IMR-90 (cell line): ENCODE results near the gene HECTD2. TPM values are rescaled to one million over a fixed set of nuclear protein-coding genes. Genes with fewer than 3 reads are reported as not detected.
"Not testable (repeated sequence)": the region's sequence is repeated elsewhere in the genome, so short reads cannot be mapped to it uniquely, and the experiment has no call there.

ENCODE experiments used
- ATAC-seq: fragments of 200-7000 bp; cut with Tn5 transposase; 2 replicates; pipeline ENCODE4 v1.9.1; 2020; ENCODE audit warnings: low read depth, mild to moderate bottlenecking, moderate library complexity
- BruUV-seq: library from RNA; stranded (reverse); fragments of 400-500 nt; replicated peaks from 2 replicates; lab custom pipeline; 2021; lab: Mats Ljungman, UMichigan
- CTCF ChIA-PET: fragments of 300-600 bp; formaldehyde crosslinking; extraction: SDS; loops from one replicate; lab custom pipeline; 2021; ENCODE audit warnings: antibody characterized with exemption; lab: Yijun Ruan, JAX
- POLR2A ChIA-PET: fragments of 300-600 bp; sonication (Branson Sonifier 250); formaldehyde crosslinking; loops from one replicate; lab custom pipeline; 2022; ENCODE audit warnings: antibody characterized with exemption; ENCODE audit not compliant: unreplicated experiment; lab: Charles Lee
- DNase-seq: peaks from one replicate; pipeline ENCODE4 v3.0.0; 2013
- H2AFZ ChIP-seq: replicated peaks from 2 replicates; pipeline ENCODE3; 2013; ENCODE audit warnings: low read length, mild to moderate bottlenecking; ENCODE audit not compliant: poor library complexity
- H2AK5ac ChIP-seq: 2 replicates; pipeline ENCODE4 v1.6.1; 2013; ENCODE audit warnings: low read depth, low read length, inconsistent platforms
- H2AK9ac ChIP-seq: replicated peaks from 2 replicates; pipeline ENCODE3; 2013; ENCODE audit warnings: mild to moderate bottlenecking, low read depth, low read length, moderate library complexity; ENCODE audit not compliant: poor library complexity
- H2BK120ac ChIP-seq: 2 replicates; pipeline ENCODE4 v1.6.1; 2013; ENCODE audit warnings: low read depth, low read length, inconsistent platforms
- H2BK15ac ChIP-seq: 3 replicates; pipeline ENCODE4 v1.6.1; 2013; ENCODE audit warnings: low read depth, low read length, inconsistent platforms
- H2BK20ac ChIP-seq: 2 replicates; pipeline ENCODE4 v1.6.1; 2013; ENCODE audit warnings: low read depth, mild to moderate bottlenecking, inconsistent platforms, low read length, moderate library complexity
- H2BK5ac ChIP-seq: 2 replicates; pipeline ENCODE4 v1.6.1; 2013; ENCODE audit warnings: mild to moderate bottlenecking, low read depth, low read length, inconsistent platforms; ENCODE audit not compliant: poor library complexity, severe bottlenecking
- H3K14ac ChIP-seq: replicated peaks from 2 replicates; pipeline ENCODE4 v1.6.1; 2013; ENCODE audit warnings: low read depth, low read length, inconsistent platforms
- H3K18ac ChIP-seq: 2 replicates; pipeline ENCODE4 v1.6.1; 2013; ENCODE audit warnings: low read depth, low read length, control low read depth
- H3K23ac ChIP-seq: 2 replicates; pipeline ENCODE4 v1.6.1; 2013; ENCODE audit warnings: low read depth, low read length, inconsistent platforms
- H3K27ac ChIP-seq: 2 replicates; pipeline ENCODE4 v1.5.1; 2013; ENCODE audit warnings: mild to moderate bottlenecking, control low read depth, low read length; ENCODE audit not compliant: insufficient read depth
- H3K27me3 ChIP-seq: 2 replicates; pipeline ENCODE4 v1.6.1; 2013; ENCODE audit warnings: low read length; ENCODE audit not compliant: control insufficient read depth, insufficient read depth
- H3K36me3 ChIP-seq: 2 replicates; pipeline ENCODE4 v1.6.1; 2013; ENCODE audit warnings: low read length, mixed read lengths; ENCODE audit not compliant: control insufficient read depth, insufficient read depth
- H3K4ac ChIP-seq: 2 replicates; pipeline ENCODE4 v1.6.1; 2013; ENCODE audit warnings: low read depth, low read length, inconsistent platforms
- H3K4me1 ChIP-seq: 2 replicates; pipeline ENCODE4 v1.6.1; 2013; ENCODE audit warnings: low read length, mixed read lengths; ENCODE audit not compliant: control insufficient read depth, insufficient read depth
- H3K4me2 ChIP-seq: 2 replicates; pipeline ENCODE4 v1.6.1; 2013; ENCODE audit warnings: low read depth, mild to moderate bottlenecking, control low read depth, low read length, moderate library complexity
- H3K4me3 ChIP-seq: 2 replicates; pipeline ENCODE4 v1.5.1; 2013; ENCODE audit warnings: low read depth, mild to moderate bottlenecking, control low read depth, low read length, moderate library complexity; ENCODE audit not compliant: insufficient read depth
- H3K56ac ChIP-seq: 2 replicates; pipeline ENCODE4 v1.6.1; 2013; ENCODE audit warnings: low read length, inconsistent platforms; ENCODE audit not compliant: insufficient read depth; ENCODE audit errors: extremely low read depth
- H3K79me1 ChIP-seq, 2 experiments: 2 replicates each; pipeline ENCODE4 v1.6.1; 2013; ENCODE audit warnings: low read length in 2 of 2, inconsistent platforms in 1 of 2, low read depth in 1 of 2
- H3K9ac ChIP-seq: 2 replicates; pipeline ENCODE4 v1.6.1; 2013; ENCODE audit warnings: low read depth, low read length, control low read depth
- H3K9me1 ChIP-seq: 2 replicates; pipeline ENCODE4 v1.6.1; 2013; ENCODE audit warnings: low read length, inconsistent platforms; ENCODE audit not compliant: insufficient read depth
- H3K9me3 ChIP-seq: 2 replicates; pipeline ENCODE4 v1.6.1; 2013; ENCODE audit warnings: low read length; ENCODE audit not compliant: control insufficient read depth, insufficient read depth
- H4K20me1 ChIP-seq: 2 replicates; pipeline ENCODE4 v1.6.1; 2013; ENCODE audit warnings: low read length, inconsistent platforms; ENCODE audit not compliant: insufficient read depth
- H4K5ac ChIP-seq: 2 replicates; pipeline ENCODE4 v1.6.1; 2013; ENCODE audit warnings: mild to moderate bottlenecking, low read depth, low read length, control low read depth
- H4K8ac ChIP-seq, 2 experiments: 2 replicates each; pipeline ENCODE4 v1.6.1; 2013; ENCODE audit warnings: low read depth in 2 of 2, low read length in 2 of 2, control low read depth in 1 of 2, inconsistent platforms in 1 of 2
- H4K91ac ChIP-seq: 2 replicates; pipeline ENCODE4 v1.6.1; 2013; ENCODE audit warnings: low read depth, low read length, inconsistent platforms; ENCODE audit not compliant: insufficient read depth
- ELK1 ChIP-seq: fragments of 150-350 bp; IDR thresholded peaks from 2 replicates; pipeline ENCODE4 v1.6.1; 2016; ENCODE audit warnings: low read depth, mild to moderate bottlenecking, low read length, moderate library complexity, borderline replicate concordance
- RAD21 ChIP-seq: IDR thresholded peaks from 2 replicates; pipeline ENCODE4 v1.6.1; 2012; ENCODE audit warnings: low read length, improper control_type of control experiment
- SMC3 ChIP-seq: fragments of 150-350 bp; IDR thresholded peaks from 2 replicates; pipeline ENCODE4 v1.6.1; 2016; ENCODE audit warnings: low read depth, mild to moderate bottlenecking, antibody characterized with exemption, low read length, moderate library complexity
- WGBS, 2 experiments: methylation state at CpG; one replicate each; pipeline versions ENCODE4 v1.1.5 to v1.1.7; 2013; ENCODE audit warnings: missing lambda C conversion rate in 2 of 2; ENCODE audit not compliant: insufficient read length in 1 of 2; ENCODE audit errors: extremely low coverage in 2 of 2; 5-methylcytosine and 5-hydroxymethylcytosine counted together
- dilution Hi-C: fragments of 300-500 bp; cut with HindIII; formaldehyde crosslinking; loops from one replicate; pipeline ENCODE4 v1.14.3; 2018; ENCODE audit warnings: low sequenced_read_pairs; ENCODE audit not compliant: unreplicated experiment
- in situ Hi-C: fragments of 300-500 bp; cut with MboI; formaldehyde crosslinking; loops from 3 replicates; pipeline ENCODE4 v1.14.3; 2019; ENCODE audit warnings: low sequenced_read_pairs, inconsistent platforms, mixed read lengths
- intact Hi-C: fragments of 100-400 bp; cut with micrococcal nuclease; formaldehyde crosslinking; loops from 2 replicates; pipeline ENCODE4 v1.10.0; 2022
- polyA plus RNA-seq, 3 experiments: library from polyadenylated mRNA; depleted of rRNA; stranded (reverse); fragments of >200 nt; gene quantifications; 2 replicates each; pipeline ENCODE4 v1.2.3, GENCODE V29; 2012; ENCODE audit warnings: low replicate concordance in 1 of 3
- total RNA-seq: library from RNA; depleted of rRNA; stranded (reverse); fragments of >200 nt; gene quantifications from 2 replicates; pipeline ENCODE4 v1.2.3, GENCODE V29; 2012

The HECTD2 gene
- total and polyA plus RNA-seq, 2 of the 4 experiments (the other 2 are of a cell fraction): 5.2 to 5.9 TPM

- no peak for TF ChIP-seq ELK1
- peak; percentile 67 for TF ChIP-seq SMC3
- TF ChIP-seq RAD21: peak; percentile 65
These were observed 20.3 kb upstream of the HECTD2 start (continued) for GRCh38 chr10:91389636-91390512.

- H3K9me1 ChIP-seq, H3K56ac ChIP-seq, DNase-seq, H2AK5ac ChIP-seq, H4K20me1 ChIP-seq, H3K79me1 ChIP-seq, H2BK15ac ChIP-seq, H2AK9ac ChIP-seq, H3K9ac ChIP-seq, POLR2A ChIA-PET, dilution Hi-C loops, BruUV-seq, H2BK5ac ChIP-seq, H2AFZ ChIP-seq, H3K14ac ChIP-seq, ATAC-seq, H2BK20ac ChIP-seq, H3K4me1 ChIP-seq, H3K9me3 ChIP-seq, H3K4me3 ChIP-seq, H4K8ac ChIP-seq, H2BK120ac ChIP-seq, H4K91ac ChIP-seq, H3K4ac ChIP-seq, H3K36me3 ChIP-seq: not testable (repeated sequence)
- Histone ChIP-seq H3K18ac (peak overlapping the region; percentile 24; the same call in 1 of the 2 replicates), H3K4me2 (peak overlapping the region; percentile 29; the same call in 1 of the 2 replicates), H3K27ac (peak overlapping the region; percentile 37; the same call in 1 of the 2 replicates), H3K27me3 (peaks cover 19% of the 10 kb centered on the region), H4K5ac (peak overlapping the region; percentile 7; the same call in 1 of the 2 replicates), H3K23ac (0 out of 2 replicates have a peak overlapping the region, but pooled peaks have one; percentile 25)
- CTCF ChIA-PET: interaction anchor here (0.8 to 1.2 kb wide), 10 partner anchors 9 to 245 kb away, joined by 3 to 7 read pairs (median 4); no protein-coding TSS in a partner anchor
- in situ Hi-C loops (loop anchor here (25.0 kb wide), 1 partner anchor 522 kb away; the partner anchor contains the start of genes BTAF1 and FGFBP3), intact Hi-C loops (loop anchor here (1.0 kb wide), 2 partner anchors 161 to 245 kb away; no protein-coding TSS in a partner anchor)
- WGBS, 2 experiments: no CpG with 5 or more reads among the region's 3 CpGs
These were observed 19.7 kb upstream of the HECTD2 start for GRCh38 chr10:91390513-91390825.
